NT2/D1 (cell line): ENCODE measurements around the gene ARHGEF10L.

Source experiments
- SUZ12 ChIP-seq: IDR thresholded peaks from 2 replicates; pipeline ENCODE4 v1.6.1; 2011; ENCODE audit not compliant: insufficient read length, insufficient read depth; ENCODE audit errors: extremely low read depth
- YY1 ChIP-seq: IDR thresholded peaks from 2 replicates; pipeline ENCODE4 v1.6.1; 2011; ENCODE audit not compliant: insufficient read length, insufficient read depth
- ZNF274 ChIP-seq: IDR thresholded peaks from 2 replicates; pipeline ENCODE4 v1.6.1; 2011; ENCODE audit warnings: mild to moderate bottlenecking, low read depth, low read length

DNA sequence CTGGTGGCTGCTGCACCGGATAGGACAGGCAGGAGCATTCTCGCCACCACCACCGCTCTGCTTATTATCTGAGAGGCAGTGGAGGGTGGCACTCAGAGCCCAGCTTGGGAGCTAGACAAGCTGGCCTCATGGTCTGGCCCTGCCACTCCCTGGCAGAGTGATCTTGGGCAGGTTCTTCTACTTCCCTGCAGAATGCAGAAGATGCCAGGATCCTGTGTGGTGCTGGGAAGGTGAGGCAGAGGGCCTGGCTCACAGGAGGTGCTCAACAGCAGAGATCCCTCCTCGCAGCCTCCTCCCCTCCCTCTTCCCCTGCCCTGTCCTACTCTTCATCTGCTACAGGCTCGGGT, 60.4 kb downstream of the ARHGEF10L start:
- no peak for TF ChIP-seq YY1
- TF ChIP-seq SUZ12, result no peak
- no peak for TF ChIP-seq ZNF274
